ENCODE data around the gene KHDRBS2. TPM values are rescaled to one million over a fixed set of nuclear protein-coding genes. Genes with fewer than 3 reads are reported as not detected.

KHDRBS2 gene
- polyA plus RNA-seq, 1 experiment: not detected

DNA sequence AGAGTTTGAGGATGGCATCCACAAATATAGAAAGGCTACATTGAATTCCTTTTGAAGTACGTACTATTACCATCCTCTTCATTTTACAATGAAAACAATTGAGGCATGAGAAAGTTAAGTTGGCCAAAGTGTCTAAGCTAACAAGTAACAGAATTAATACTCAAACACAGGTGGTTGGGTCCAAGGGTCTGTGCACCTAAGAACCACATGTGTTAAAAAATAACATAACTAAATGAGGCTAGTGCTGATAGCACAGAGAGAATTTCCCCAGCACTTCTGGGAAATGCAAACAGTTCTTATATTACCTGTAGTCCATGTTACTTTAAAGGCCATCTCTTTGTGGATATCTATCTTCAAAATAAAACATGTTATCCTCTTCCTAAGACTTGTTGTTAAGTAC lies 10.5 kb upstream of the KHDRBS2 start:
- POLR2A ChIA-PET: no interaction called here
- H3K27me3 ChIP-seq (ENCODE audit: control insufficient read depth, insufficient read depth, low read length): no peaks in the 10 kb centered on the region
- CTCF ChIA-PET: no interaction called here
- no peak for DNase-seq (ENCODE audit: low read depth)
- TF ChIP-seq, protein P1, sequence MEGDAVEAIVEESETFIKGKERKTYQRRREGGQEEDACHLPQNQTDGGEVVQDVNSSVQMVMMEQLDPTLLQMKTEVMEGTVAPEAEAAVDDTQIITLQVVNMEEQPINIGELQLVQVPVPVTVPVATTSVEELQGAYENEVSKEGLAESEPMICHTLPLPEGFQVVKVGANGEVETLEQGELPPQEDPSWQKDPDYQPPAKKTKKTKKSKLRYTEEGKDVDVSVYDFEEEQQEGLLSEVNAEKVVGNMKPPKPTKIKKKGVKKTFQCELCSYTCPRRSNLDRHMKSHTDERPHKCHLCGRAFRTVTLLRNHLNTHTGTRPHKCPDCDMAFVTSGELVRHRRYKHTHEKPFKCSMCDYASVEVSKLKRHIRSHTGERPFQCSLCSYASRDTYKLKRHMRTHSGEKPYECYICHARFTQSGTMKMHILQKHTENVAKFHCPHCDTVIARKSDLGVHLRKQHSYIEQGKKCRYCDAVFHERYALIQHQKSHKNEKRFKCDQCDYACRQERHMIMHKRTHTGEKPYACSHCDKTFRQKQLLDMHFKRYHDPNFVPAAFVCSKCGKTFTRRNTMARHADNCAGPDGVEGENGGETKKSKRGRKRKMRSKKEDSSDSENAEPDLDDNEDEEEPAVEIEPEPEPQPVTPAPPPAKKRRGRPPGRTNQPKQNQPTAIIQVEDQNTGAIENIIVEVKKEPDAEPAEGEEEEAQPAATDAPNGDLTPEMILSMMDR (IDR thresholded peaks at IDR 0.05; ENCODE audit: insufficient read depth, low read depth, low read length): no peak
- H3K36me3 ChIP-seq (ENCODE audit: control insufficient read depth, insufficient read depth, low read length): no peaks in the 10 kb centered on the region
- no peak overlapping the region for H3K4me3 ChIP-seq (ENCODE audit: low read depth, low read length)

DNA sequence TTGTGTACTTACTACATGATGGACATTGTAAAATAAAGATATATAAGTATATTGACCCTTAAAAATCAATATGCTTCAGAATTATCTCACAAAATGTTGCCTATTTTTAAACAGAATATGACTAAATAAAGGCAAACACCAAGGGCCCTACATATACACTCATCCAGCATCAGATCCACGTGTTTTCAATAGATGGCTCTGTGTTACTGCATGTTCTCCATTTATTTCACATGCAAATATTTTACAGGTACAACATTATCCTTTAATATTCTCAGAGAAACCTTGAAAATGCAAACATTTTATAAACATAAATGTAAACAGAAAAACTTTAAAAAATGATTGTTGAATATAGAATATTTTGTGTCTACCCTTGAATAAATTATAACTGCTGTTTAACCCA lies 2.9 kb upstream of the KHDRBS2 start:
- Histone ChIP-seq H3K36me3 (ENCODE audit: control insufficient read depth, insufficient read depth, low read length) (no peaks in the 10 kb centered on the region), H3K4me3 (ENCODE audit: low read depth, low read length) (no peak overlapping the region), H3K27me3 (ENCODE audit: control insufficient read depth, insufficient read depth, low read length) (no peaks in the 10 kb centered on the region)
- CTCF ChIA-PET: no interaction called here
- POLR2A ChIA-PET: no interaction called here
- TF ChIP-seq, protein P1 (IDR thresholded peaks at IDR 0.05; ENCODE audit: insufficient read depth, low read depth, low read length): no peak
- DNase-seq (ENCODE audit: low read depth): no peak

DNA sequence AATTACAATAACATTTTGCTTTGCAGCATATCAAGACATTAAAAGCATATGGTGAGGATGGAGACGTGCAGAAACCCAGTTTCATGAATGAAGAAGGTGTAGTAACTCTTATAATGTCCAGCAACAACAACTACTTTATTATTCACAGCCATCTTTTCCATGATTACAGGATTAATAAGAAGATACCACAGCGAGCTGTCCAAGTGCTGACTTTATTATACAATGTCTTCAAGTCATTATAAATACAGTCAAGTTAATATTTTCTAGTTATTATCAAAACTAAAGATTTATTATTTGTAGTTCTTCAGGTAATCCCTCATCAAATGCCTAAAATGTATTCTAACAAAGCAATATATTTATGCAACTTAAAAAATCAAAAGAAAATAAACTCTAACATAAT lies 2.5 kb upstream of the KHDRBS2 start:
- H3K27me3 ChIP-seq (ENCODE audit: control insufficient read depth, insufficient read depth, low read length): no peaks in the 10 kb centered on the region
- ChIA-PET POLR2A (no interaction called here), CTCF (no interaction called here)
- TF ChIP-seq, protein P1 (IDR thresholded peaks at IDR 0.05; ENCODE audit: insufficient read depth, low read depth, low read length): no peak
- no peak overlapping the region for H3K4me3 ChIP-seq (ENCODE audit: low read depth, low read length)
- H3K36me3 ChIP-seq (ENCODE audit: control insufficient read depth, insufficient read depth, low read length): no peaks in the 10 kb centered on the region
- DNase-seq (ENCODE audit: low read depth): no peak

DNA sequence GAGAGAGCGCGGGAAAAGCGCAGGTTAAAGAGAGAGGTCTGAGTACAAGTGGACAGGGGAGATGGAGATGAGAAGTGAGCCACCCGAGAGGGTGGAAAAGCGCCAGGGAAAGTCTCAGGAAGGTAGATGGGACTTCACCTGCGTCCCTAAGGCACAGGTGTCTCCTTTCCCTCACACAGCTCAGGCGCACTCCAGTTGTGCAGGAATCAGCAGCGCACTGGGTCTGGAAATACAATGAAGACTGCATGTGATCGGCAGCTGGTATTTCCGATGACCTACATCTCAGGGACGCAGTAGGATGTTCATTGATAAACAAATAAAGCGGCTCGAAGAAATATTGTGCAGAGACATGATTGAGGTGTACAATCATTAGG lies 432 bp upstream of the KHDRBS2 start:
- ChIA-PET CTCF (no interaction called here), POLR2A (no interaction called here)
- no peaks in the 10 kb centered on the region for H3K36me3 ChIP-seq (ENCODE audit: control insufficient read depth, insufficient read depth, low read length)
- no peak overlapping the region for H3K4me3 ChIP-seq (ENCODE audit: low read depth, low read length)
- H3K27me3 ChIP-seq (ENCODE audit: control insufficient read depth, insufficient read depth, low read length): no peaks in the 10 kb centered on the region
- TF ChIP-seq, protein P1 (IDR thresholded peaks at IDR 0.05; ENCODE audit: insufficient read depth, low read depth, low read length): no peak
- no peak for DNase-seq (ENCODE audit: low read depth)

DNA sequence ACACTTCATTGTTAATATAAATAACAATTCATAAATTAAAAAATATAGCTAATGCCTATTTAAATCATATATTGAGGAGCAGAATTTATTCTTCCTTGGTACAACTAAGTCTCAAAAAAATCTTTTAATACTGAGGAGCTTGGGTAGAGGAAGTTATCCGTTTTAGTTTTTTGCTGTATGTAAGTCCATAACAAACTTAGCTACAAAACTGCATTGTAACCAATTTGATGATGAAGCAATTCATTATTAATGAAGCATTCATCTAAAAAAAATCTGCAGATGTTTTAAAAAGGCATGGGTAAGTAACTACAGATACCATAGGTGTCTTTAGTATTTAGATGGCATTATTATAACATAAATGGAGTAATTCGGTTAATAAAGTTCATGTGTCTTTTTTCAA lies 1.3 kb downstream of the KHDRBS2 start:
- TF ChIP-seq, protein P1 (IDR thresholded peaks at IDR 0.05; ENCODE audit: insufficient read depth, low read depth, low read length): no peak
- Histone ChIP-seq H3K36me3 (ENCODE audit: control insufficient read depth, insufficient read depth, low read length) (no peaks in the 10 kb centered on the region), H3K4me3 (ENCODE audit: low read depth, low read length) (no peak overlapping the region), H3K27me3 (ENCODE audit: control insufficient read depth, insufficient read depth, low read length) (no peaks in the 10 kb centered on the region)
- CTCF ChIA-PET: no interaction called here
- POLR2A ChIA-PET: no interaction called here
- no peak for DNase-seq (ENCODE audit: low read depth)
